LNCAP (cell line): ENCODE data around the gene SOX11.

Experiments
- TF ChIP-seq, protein P1 (sequence below): fragments of 450-650 bp; IDR thresholded peaks from 2 replicates; pipeline ENCODE4 v1.5.1; 2017; ENCODE audit warnings: mild to moderate bottlenecking

SOX11 gene

DNA sequence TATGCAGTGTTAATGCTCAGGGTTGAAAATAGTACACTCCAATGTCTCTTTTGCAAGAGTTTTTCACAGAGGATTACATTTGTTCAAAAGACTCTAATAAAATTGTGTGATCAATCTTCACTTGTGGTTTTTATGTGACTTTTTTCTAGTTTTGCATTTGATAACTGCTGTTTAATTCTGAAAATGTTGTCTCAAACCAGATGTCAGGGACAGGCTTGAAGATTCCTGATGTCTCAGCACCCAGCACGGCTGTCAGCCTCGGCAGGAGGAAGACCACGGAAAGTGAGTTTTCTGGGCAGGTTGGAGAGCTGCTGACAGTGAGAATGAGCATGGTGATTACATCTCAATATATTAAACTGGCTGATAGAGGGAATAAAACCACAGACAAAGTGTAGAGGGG is 9.1 kb downstream of the SOX11 start:
- TF ChIP-seq, protein P1, sequence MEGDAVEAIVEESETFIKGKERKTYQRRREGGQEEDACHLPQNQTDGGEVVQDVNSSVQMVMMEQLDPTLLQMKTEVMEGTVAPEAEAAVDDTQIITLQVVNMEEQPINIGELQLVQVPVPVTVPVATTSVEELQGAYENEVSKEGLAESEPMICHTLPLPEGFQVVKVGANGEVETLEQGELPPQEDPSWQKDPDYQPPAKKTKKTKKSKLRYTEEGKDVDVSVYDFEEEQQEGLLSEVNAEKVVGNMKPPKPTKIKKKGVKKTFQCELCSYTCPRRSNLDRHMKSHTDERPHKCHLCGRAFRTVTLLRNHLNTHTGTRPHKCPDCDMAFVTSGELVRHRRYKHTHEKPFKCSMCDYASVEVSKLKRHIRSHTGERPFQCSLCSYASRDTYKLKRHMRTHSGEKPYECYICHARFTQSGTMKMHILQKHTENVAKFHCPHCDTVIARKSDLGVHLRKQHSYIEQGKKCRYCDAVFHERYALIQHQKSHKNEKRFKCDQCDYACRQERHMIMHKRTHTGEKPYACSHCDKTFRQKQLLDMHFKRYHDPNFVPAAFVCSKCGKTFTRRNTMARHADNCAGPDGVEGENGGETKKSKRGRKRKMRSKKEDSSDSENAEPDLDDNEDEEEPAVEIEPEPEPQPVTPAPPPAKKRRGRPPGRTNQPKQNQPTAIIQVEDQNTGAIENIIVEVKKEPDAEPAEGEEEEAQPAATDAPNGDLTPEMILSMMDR: no peak

DNA sequence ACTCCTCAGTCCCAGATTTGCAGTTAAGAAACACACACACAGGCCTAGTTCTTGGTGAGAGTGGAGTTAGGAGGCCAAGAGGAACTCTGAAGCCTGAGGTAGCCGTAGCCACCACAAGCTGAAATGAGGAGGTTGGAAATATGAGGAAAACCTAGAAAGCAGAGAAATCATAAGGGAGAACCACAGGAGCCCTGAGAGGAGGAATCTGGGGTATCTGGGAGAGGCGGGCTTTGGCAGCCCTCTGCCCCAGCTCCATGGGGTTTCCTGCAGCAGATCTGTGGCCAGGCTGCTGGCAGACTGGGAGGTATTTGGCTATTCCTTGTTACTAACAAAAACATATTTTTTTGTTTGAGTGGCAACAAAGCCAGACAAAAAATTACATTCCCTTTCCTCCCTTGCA is 11.0 kb downstream of the SOX11 start:
- TF ChIP-seq, protein P1: no peak

DNA sequence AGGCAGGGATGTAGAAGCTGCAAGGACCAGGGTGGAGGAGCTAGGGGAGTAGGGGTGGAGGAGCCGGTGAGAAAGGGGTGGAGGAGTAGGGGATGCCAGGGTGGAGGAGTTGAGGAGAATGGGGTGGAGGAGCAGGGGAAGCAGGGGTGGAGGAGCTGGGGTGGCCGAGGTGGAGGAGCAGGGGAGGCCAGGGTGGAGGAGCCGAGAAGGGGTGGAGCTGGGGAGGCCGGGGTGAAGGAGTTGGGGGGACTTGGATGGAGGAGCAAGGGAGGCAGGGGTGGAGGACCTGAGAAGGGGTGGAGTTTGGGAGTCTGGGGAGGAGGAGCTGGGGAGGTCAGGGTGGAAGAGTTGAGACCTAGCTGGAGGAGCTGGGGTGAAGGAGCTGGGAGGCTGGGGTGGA is 13.3 kb downstream of the SOX11 start:
- TF ChIP-seq, protein P1: no peak

DNA sequence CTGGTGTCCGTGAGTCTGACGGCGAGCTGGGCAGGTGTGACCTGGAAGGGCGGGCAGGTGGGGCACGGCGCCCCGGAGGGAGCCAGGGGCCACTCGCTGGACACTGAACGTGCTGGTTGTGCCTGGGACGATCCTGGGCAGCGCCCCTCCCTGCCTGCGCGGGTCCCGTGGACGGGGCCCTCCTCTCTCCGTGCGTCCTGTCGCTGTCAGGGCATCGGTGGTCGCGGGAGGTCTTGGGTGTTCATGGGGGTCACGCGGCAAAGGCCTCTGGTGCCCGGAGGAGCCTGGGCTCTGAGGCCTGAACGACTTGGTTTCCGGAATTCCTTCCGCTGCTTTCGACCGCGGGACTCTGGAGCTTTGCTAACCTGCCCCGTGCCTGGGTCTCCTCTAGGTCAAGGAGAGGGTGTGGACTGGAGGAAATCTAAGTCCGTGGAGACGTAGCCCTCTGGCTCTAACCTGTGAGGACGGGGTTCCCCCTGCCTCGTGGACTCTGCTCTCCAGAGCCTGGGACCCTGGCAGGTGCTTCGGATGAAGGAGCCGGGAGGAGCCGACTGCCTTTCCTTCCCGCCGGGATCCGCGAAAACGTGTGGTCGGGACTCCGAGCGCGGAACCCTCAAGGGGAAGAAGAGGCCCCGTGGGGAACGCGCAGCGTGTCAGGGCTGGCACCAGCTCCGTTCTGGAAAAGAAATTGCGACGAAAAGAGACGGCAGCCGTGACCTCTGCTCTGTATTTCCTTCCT is 14.7 kb downstream of the SOX11 start:
- TF ChIP-seq, protein P1: no peak

DNA sequence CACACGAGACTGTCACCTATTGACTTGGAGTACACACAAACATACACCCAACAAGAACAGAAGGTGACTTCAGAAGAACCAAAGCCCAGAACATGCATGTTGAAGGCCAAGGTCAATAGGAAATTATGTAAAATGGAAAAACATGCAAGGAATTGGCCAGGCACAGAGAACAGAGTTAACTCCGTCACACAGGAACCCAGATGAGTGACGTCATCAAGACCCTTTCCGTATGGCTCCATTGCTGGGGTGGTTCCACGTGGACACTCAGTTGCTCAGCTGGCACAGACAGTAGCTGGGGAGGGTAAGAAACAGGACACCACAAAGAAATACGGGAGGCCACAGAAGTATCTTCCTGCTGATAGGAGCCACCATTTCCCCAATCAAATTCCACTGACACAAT is 18.4 kb downstream of the SOX11 start:
- TF ChIP-seq, protein P1: no peak

DNA sequence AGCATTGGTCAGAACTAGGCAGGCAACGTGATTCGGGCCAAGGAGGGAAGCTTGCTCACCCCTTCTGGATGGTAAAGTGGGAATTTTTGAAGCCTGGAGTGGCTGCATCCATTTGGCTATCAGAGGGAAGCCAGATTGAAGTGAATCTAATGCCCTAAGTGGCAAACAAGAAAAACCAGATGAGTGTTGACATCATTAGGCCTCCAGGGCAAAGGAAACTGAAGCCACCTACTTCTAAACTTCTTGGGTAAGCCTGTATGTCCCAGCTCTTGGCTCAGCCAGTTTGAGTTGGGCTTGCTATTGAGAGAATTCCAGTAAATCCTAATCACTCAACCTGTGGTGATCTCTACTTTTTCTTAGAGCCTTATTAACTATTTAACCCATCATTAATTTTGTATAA is 20.9 kb downstream of the SOX11 start:
- TF ChIP-seq, protein P1: no peak

DNA sequence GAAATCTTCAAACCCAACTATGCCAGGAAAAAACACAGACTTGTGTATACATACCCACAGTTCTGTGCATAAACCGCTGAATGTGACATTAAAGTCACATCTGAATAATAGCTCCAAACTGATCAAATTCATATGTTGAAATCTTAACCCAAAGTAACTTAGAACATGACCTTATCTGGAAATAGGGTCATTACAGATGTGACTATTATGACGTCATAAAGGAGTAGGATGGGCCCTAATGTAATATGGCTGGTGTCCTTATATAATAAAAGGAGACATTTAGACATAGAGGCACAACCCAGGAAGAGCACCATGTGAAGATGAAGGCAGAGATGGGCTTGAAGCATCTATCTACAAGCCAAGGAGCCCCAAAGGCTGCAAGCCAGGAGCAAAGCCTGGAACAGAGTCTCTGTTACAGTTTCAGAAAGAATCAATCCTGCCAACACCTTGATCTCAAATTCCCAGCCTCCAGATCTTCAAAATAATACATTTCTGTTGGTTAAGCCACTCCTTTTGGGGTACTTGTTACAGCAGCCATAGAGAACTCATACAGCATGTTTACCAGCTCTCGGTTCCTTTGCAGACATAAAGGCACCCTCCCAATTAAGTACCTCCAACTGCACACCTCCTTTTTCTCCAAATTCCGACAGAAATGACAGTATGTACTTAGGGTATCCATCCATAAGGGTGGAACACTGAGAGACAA is 27.6 kb downstream of the SOX11 start:
- TF ChIP-seq, protein P1: no peak
